Activated B cell treated with CpG ODN at 0.5 μM for 24 hours (primary cell): Measurements from ENCODE around the gene SERTAD2. TPM values are rescaled to one million over a fixed set of nuclear protein-coding genes. Genes with fewer than 3 reads are reported as not detected.

Source experiments
- ATAC-seq: fragments of 200-7000 bp; cut with Tn5 transposase; one replicate; pipeline ENCODE4 v1.10.0; 2021; ENCODE audit warnings: low read depth, mild to moderate bottlenecking, moderate library complexity
- CTCF ChIA-PET: fragments of 350-600 bp; sonication (Branson Sonifier 250); formaldehyde crosslinking; loops from one replicate; lab custom pipeline; 2021; ENCODE audit warnings: antibody characterized with exemption; lab: Charles Lee
- POLR2A ChIA-PET: fragments of 350-600 bp; sonication (Branson Sonifier 250); formaldehyde crosslinking; loops from one replicate; lab custom pipeline; 2021; ENCODE audit warnings: antibody characterized with exemption; lab: Charles Lee
- DNase-seq: peaks from one replicate; pipeline ENCODE4 v3.0.0; 2022
- H3K27ac Mint-ChIP-seq: one replicate; pipeline ENCODE4 v1.8.0; 2020; ENCODE audit warnings: mixed read lengths
- H3K27me3 Mint-ChIP-seq: one replicate; pipeline ENCODE4 v1.8.0; 2021; ENCODE audit warnings: mixed read lengths
- H3K36me3 Mint-ChIP-seq: one replicate; pipeline ENCODE4 v1.8.0; 2021; ENCODE audit warnings: low read depth, mixed read lengths
- H3K4me1 Mint-ChIP-seq: one replicate; pipeline ENCODE4 v1.8.0; 2021; ENCODE audit warnings: mixed read lengths
- H3K4me3 Mint-ChIP-seq: one replicate; pipeline ENCODE4 v1.8.0; 2020; ENCODE audit warnings: mild to moderate bottlenecking, mixed read lengths
- H3K9me3 Mint-ChIP-seq: one replicate; pipeline ENCODE4 v1.8.0; 2020; ENCODE audit warnings: mixed read lengths
- CTCF ChIP-seq: fragments of 200-600 bp; IDR thresholded peaks from one replicate; pipeline ENCODE4 v1.8.0; 2022; ENCODE audit warnings: antibody characterized with exemption, mild to moderate bottlenecking
- intact Hi-C: fragments of 100-400 bp; cut with micrococcal nuclease; formaldehyde crosslinking; loops from one replicate; pipeline ENCODE4 v1.15.1; 2024
- total RNA-seq: library from RNA; stranded (reverse); gene quantifications from 2 replicates; pipeline ENCODE4 v1.2.3, GENCODE V29; 2022

The SERTAD2 gene
- total RNA-seq, 1 donor from 2014 or later = 47.3 TPM

- ATAC-seq (no peak), DNase-seq (no peak)
- Mint-ChIP-seq H3K36me3 (no peaks in the 10 kb centered on the region), H3K27ac (no peak overlapping the region), H3K4me1 (no peaks in the 10 kb centered on the region), H3K27me3 (no peaks in the 10 kb centered on the region), H3K4me3 (no peak overlapping the region), H3K9me3 (no peaks in the 10 kb centered on the region)
- POLR2A ChIA-PET = interaction anchor here (0.6 kb wide), 1 partner anchor 318 kb away, joined by 13 read pairs; no protein-coding TSS in a partner anchor
- CTCF ChIA-PET = interaction anchor here (1.1 to 1.5 kb wide), 2 partner anchors 12 to 274 kb away, joined by 4 to 5 read pairs; no protein-coding TSS in a partner anchor
- no peak for TF ChIP-seq CTCF
- intact Hi-C loops = no loop called here
Measured at GRCh38 chr2:64599469-64599868, 54.2 kb downstream of the SERTAD2 start.

- ChIA-PET POLR2A (interaction anchor here (0.6 to 1.0 kb wide), 3 partner anchors 45 to 435 kb away, joined by 3 to 6 read pairs (median 3); no protein-coding TSS in a partner anchor), CTCF (interaction anchor here (2.5 kb wide), 1 partner anchor 11 kb away, joined by 11 read pairs; no protein-coding TSS in a partner anchor)
- no peaks in the 10 kb centered on the region for H3K9me3 Mint-ChIP-seq
- H3K36me3 Mint-ChIP-seq = peaks cover 5% of the 10 kb centered on the region
- no peak for TF ChIP-seq CTCF
- H3K27me3 Mint-ChIP-seq = no peaks in the 10 kb centered on the region
- no peak for ATAC-seq
- no peak overlapping the region for H3K4me3 Mint-ChIP-seq
- DNase-seq = no peak
- intact Hi-C loops = no loop called here
- no peak overlapping the region for H3K27ac Mint-ChIP-seq
- no peaks in the 10 kb centered on the region for H3K4me1 Mint-ChIP-seq
Measured at GRCh38 chr2:64598226-64598625, 55.5 kb downstream of the SERTAD2 start.

- Mint-ChIP-seq H3K36me3 (peaks cover 31% of the 10 kb centered on the region), H3K27me3 (no peaks in the 10 kb centered on the region), H3K27ac (no peak overlapping the region), H3K4me1 (no peaks in the 10 kb centered on the region), H3K9me3 (no peaks in the 10 kb centered on the region), H3K4me3 (no peak overlapping the region)
- intact Hi-C loops = no loop called here
- TF ChIP-seq CTCF = no peak
- ATAC-seq = no peak
- ChIA-PET CTCF (interaction anchor here (1.1 to 2.5 kb wide), 2 partner anchors 9 to 51 kb away, joined by 4 to 11 read pairs; no protein-coding TSS in a partner anchor), POLR2A (interaction anchor here (0.7 to 1.2 kb wide), 2 partner anchors 12 to 274 kb away, joined by 3 to 4 read pairs; no protein-coding TSS in a partner anchor)
- DNase-seq = no peak
Measured at GRCh38 chr2:64595397-64596176, 58.1 kb downstream of the SERTAD2 start.

- ChIA-PET POLR2A (interaction anchor here (0.6 to 1.2 kb wide), 6 partner anchors 11 to 447 kb away, joined by 3 to 5 read pairs (median 3); partner anchors contain the start of gene SERTAD2), CTCF (interaction anchor here (0.8 to 1.1 kb wide), 2 partner anchors 23 to 52 kb away, joined by 3 to 4 read pairs; no protein-coding TSS in a partner anchor)
- Mint-ChIP-seq H3K27me3 (no peaks in the 10 kb centered on the region), H3K27ac (no peak overlapping the region), H3K9me3 (no peaks in the 10 kb centered on the region), H3K4me1 (no peaks in the 10 kb centered on the region), H3K36me3 (peaks cover 38% of the 10 kb centered on the region), H3K4me3 (no peak overlapping the region)
- intact Hi-C loops = no loop called here
- ATAC-seq (no peak), DNase-seq (no peak)
- no peak for TF ChIP-seq CTCF
Measured at GRCh38 chr2:64594226-64594989, 59.3 kb downstream of the SERTAD2 start.
